IMR-90 (cell line): ENCODE data around the gene NKAIN2. TPM values are rescaled to one million over a fixed set of nuclear protein-coding genes. Genes with fewer than 3 reads are reported as not detected.

Experiments used
- ATAC-seq: fragments of 200-7000 bp; cut with Tn5 transposase; 2 replicates; pipeline ENCODE4 v1.9.1; 2020; ENCODE audit warnings: low read depth, mild to moderate bottlenecking, moderate library complexity
- BruUV-seq: library from RNA; stranded (reverse); fragments of 400-500 nt; replicated peaks from 2 replicates; lab custom pipeline; 2021; lab: Mats Ljungman, UMichigan
- CTCF ChIA-PET: fragments of 300-600 bp; formaldehyde crosslinking; extraction: SDS; loops from one replicate; lab custom pipeline; 2021; ENCODE audit warnings: antibody characterized with exemption; lab: Yijun Ruan, JAX
- POLR2A ChIA-PET: fragments of 300-600 bp; sonication (Branson Sonifier 250); formaldehyde crosslinking; loops from one replicate; lab custom pipeline; 2022; ENCODE audit warnings: antibody characterized with exemption; ENCODE audit not compliant: unreplicated experiment; lab: Charles Lee
- DNase-seq: peaks from one replicate; pipeline ENCODE4 v3.0.0; 2013
- H2AFZ ChIP-seq: replicated peaks from 2 replicates; pipeline ENCODE3; 2013; ENCODE audit warnings: low read length, mild to moderate bottlenecking; ENCODE audit not compliant: poor library complexity
- H2AK5ac ChIP-seq: 2 replicates; pipeline ENCODE4 v1.6.1; 2013; ENCODE audit warnings: low read depth, low read length, inconsistent platforms
- H2AK9ac ChIP-seq: replicated peaks from 2 replicates; pipeline ENCODE3; 2013; ENCODE audit warnings: mild to moderate bottlenecking, low read depth, low read length, moderate library complexity; ENCODE audit not compliant: poor library complexity
- H2BK120ac ChIP-seq: 2 replicates; pipeline ENCODE4 v1.6.1; 2013; ENCODE audit warnings: low read depth, low read length, inconsistent platforms
- H2BK15ac ChIP-seq: 3 replicates; pipeline ENCODE4 v1.6.1; 2013; ENCODE audit warnings: low read depth, low read length, inconsistent platforms
- H2BK20ac ChIP-seq: 2 replicates; pipeline ENCODE4 v1.6.1; 2013; ENCODE audit warnings: low read depth, mild to moderate bottlenecking, inconsistent platforms, low read length, moderate library complexity
- H2BK5ac ChIP-seq: 2 replicates; pipeline ENCODE4 v1.6.1; 2013; ENCODE audit warnings: mild to moderate bottlenecking, low read depth, low read length, inconsistent platforms; ENCODE audit not compliant: poor library complexity, severe bottlenecking
- H3K14ac ChIP-seq: replicated peaks from 2 replicates; pipeline ENCODE4 v1.6.1; 2013; ENCODE audit warnings: low read depth, low read length, inconsistent platforms
- H3K18ac ChIP-seq: 2 replicates; pipeline ENCODE4 v1.6.1; 2013; ENCODE audit warnings: low read depth, low read length, control low read depth
- H3K23ac ChIP-seq: 2 replicates; pipeline ENCODE4 v1.6.1; 2013; ENCODE audit warnings: low read depth, low read length, inconsistent platforms
- H3K27ac ChIP-seq: 2 replicates; pipeline ENCODE4 v1.5.1; 2013; ENCODE audit warnings: mild to moderate bottlenecking, control low read depth, low read length; ENCODE audit not compliant: insufficient read depth
- H3K27me3 ChIP-seq: 2 replicates; pipeline ENCODE4 v1.6.1; 2013; ENCODE audit warnings: low read length; ENCODE audit not compliant: control insufficient read depth, insufficient read depth
- H3K36me3 ChIP-seq: 2 replicates; pipeline ENCODE4 v1.6.1; 2013; ENCODE audit warnings: low read length, mixed read lengths; ENCODE audit not compliant: control insufficient read depth, insufficient read depth
- H3K4ac ChIP-seq: 2 replicates; pipeline ENCODE4 v1.6.1; 2013; ENCODE audit warnings: low read depth, low read length, inconsistent platforms
- H3K4me1 ChIP-seq: 2 replicates; pipeline ENCODE4 v1.6.1; 2013; ENCODE audit warnings: low read length, mixed read lengths; ENCODE audit not compliant: control insufficient read depth, insufficient read depth
- H3K4me2 ChIP-seq: 2 replicates; pipeline ENCODE4 v1.6.1; 2013; ENCODE audit warnings: low read depth, mild to moderate bottlenecking, control low read depth, low read length, moderate library complexity
- H3K4me3 ChIP-seq: 2 replicates; pipeline ENCODE4 v1.5.1; 2013; ENCODE audit warnings: low read depth, mild to moderate bottlenecking, control low read depth, low read length, moderate library complexity; ENCODE audit not compliant: insufficient read depth
- H3K56ac ChIP-seq: 2 replicates; pipeline ENCODE4 v1.6.1; 2013; ENCODE audit warnings: low read length, inconsistent platforms; ENCODE audit not compliant: insufficient read depth; ENCODE audit errors: extremely low read depth
- H3K79me1 ChIP-seq, 2 experiments: 2 replicates each; pipeline ENCODE4 v1.6.1; 2013; ENCODE audit warnings: low read length in 2 of 2, inconsistent platforms in 1 of 2, low read depth in 1 of 2
- H3K9ac ChIP-seq: 2 replicates; pipeline ENCODE4 v1.6.1; 2013; ENCODE audit warnings: low read depth, low read length, control low read depth
- H3K9me1 ChIP-seq: 2 replicates; pipeline ENCODE4 v1.6.1; 2013; ENCODE audit warnings: low read length, inconsistent platforms; ENCODE audit not compliant: insufficient read depth
- H3K9me3 ChIP-seq: 2 replicates; pipeline ENCODE4 v1.6.1; 2013; ENCODE audit warnings: low read length; ENCODE audit not compliant: control insufficient read depth, insufficient read depth
- H4K20me1 ChIP-seq: 2 replicates; pipeline ENCODE4 v1.6.1; 2013; ENCODE audit warnings: low read length, inconsistent platforms; ENCODE audit not compliant: insufficient read depth
- H4K5ac ChIP-seq: 2 replicates; pipeline ENCODE4 v1.6.1; 2013; ENCODE audit warnings: mild to moderate bottlenecking, low read depth, low read length, control low read depth
- H4K8ac ChIP-seq, 2 experiments: 2 replicates each; pipeline ENCODE4 v1.6.1; 2013; ENCODE audit warnings: low read depth in 2 of 2, low read length in 2 of 2, control low read depth in 1 of 2, inconsistent platforms in 1 of 2
- H4K91ac ChIP-seq: 2 replicates; pipeline ENCODE4 v1.6.1; 2013; ENCODE audit warnings: low read depth, low read length, inconsistent platforms; ENCODE audit not compliant: insufficient read depth
- ELK1 ChIP-seq: fragments of 150-350 bp; IDR thresholded peaks from 2 replicates; pipeline ENCODE4 v1.6.1; 2016; ENCODE audit warnings: low read depth, mild to moderate bottlenecking, low read length, moderate library complexity, borderline replicate concordance
- MAZ ChIP-seq: IDR thresholded peaks from 2 replicates; pipeline ENCODE4 v1.6.1; 2012; ENCODE audit warnings: low read depth, mild to moderate bottlenecking, low read length, improper control_type of control experiment, moderate library complexity, borderline replicate concordance
- RAD21 ChIP-seq: IDR thresholded peaks from 2 replicates; pipeline ENCODE4 v1.6.1; 2012; ENCODE audit warnings: low read length, improper control_type of control experiment
- RFX5 ChIP-seq: IDR thresholded peaks from 2 replicates; pipeline ENCODE4 v1.8.0; 2012; ENCODE audit warnings: low read depth, mild to moderate bottlenecking, low read length, moderate library complexity
- SMC3 ChIP-seq: fragments of 150-350 bp; IDR thresholded peaks from 2 replicates; pipeline ENCODE4 v1.6.1; 2016; ENCODE audit warnings: low read depth, mild to moderate bottlenecking, antibody characterized with exemption, low read length, moderate library complexity
- WGBS, 2 experiments: methylation state at CpG; one replicate each; pipeline versions ENCODE4 v1.1.5 to v1.1.7; 2013; ENCODE audit warnings: missing lambda C conversion rate in 2 of 2; ENCODE audit not compliant: insufficient read length in 1 of 2; ENCODE audit errors: extremely low coverage in 2 of 2; 5-methylcytosine and 5-hydroxymethylcytosine counted together
- dilution Hi-C: fragments of 300-500 bp; cut with HindIII; formaldehyde crosslinking; loops from one replicate; pipeline ENCODE4 v1.14.3; 2018; ENCODE audit warnings: low sequenced_read_pairs; ENCODE audit not compliant: unreplicated experiment
- in situ Hi-C: fragments of 300-500 bp; cut with MboI; formaldehyde crosslinking; loops from 3 replicates; pipeline ENCODE4 v1.14.3; 2019; ENCODE audit warnings: low sequenced_read_pairs, inconsistent platforms, mixed read lengths
- intact Hi-C: fragments of 100-400 bp; cut with micrococcal nuclease; formaldehyde crosslinking; loops from 2 replicates; pipeline ENCODE4 v1.10.0; 2022
- polyA plus RNA-seq, 3 experiments: library from polyadenylated mRNA; depleted of rRNA; stranded (reverse); fragments of >200 nt; gene quantifications; 2 replicates each; pipeline ENCODE4 v1.2.3, GENCODE V29; 2012; ENCODE audit warnings: low replicate concordance in 1 of 3
- total RNA-seq: library from RNA; depleted of rRNA; stranded (reverse); fragments of >200 nt; gene quantifications from 2 replicates; pipeline ENCODE4 v1.2.3, GENCODE V29; 2012

Gene NKAIN2
- total and polyA plus RNA-seq, 2 of the 4 experiments (the other 2 are of a cell fraction), result not detected

GRCh38 chr6:124765280-124765679 is 961.6 kb downstream of the NKAIN2 start:
- BruUV-seq, result no TSS peak
- WGBS, 2 experiments, result no CpG with 5 or more reads among the region's 1 CpG
- no peak overlapping the region for H2BK20ac ChIP-seq
- no peaks in the 10 kb centered on the region for H3K36me3 ChIP-seq
- no peak overlapping the region for H3K4me3 ChIP-seq
- no peak overlapping the region for H3K23ac ChIP-seq
- no peak overlapping the region for H2AK5ac ChIP-seq
- H2AFZ ChIP-seq, result no peak overlapping the region
- dilution Hi-C loops, result no loop called here
- H2AK9ac ChIP-seq, result no peak overlapping the region
- H2BK15ac ChIP-seq, result no peak overlapping the region
- H4K5ac ChIP-seq, result no peak overlapping the region
- H3K4me1 ChIP-seq, result no peaks in the 10 kb centered on the region
- H3K18ac ChIP-seq, result no peak overlapping the region
- DNase-seq (no peak), ATAC-seq (no peak)
- no peak overlapping the region for H3K4me2 ChIP-seq
- no peak overlapping the region for H2BK120ac ChIP-seq
- H4K20me1 ChIP-seq, result no peaks in the 10 kb centered on the region
- no peak overlapping the region for H3K14ac ChIP-seq
- H3K27me3 ChIP-seq, result no peaks in the 10 kb centered on the region
- no peaks in the 10 kb centered on the region for H3K79me1 ChIP-seq
- no peaks in the 10 kb centered on the region for H3K9me1 ChIP-seq
- POLR2A ChIA-PET, result no interaction called here
- no peak overlapping the region for H4K91ac ChIP-seq
- CTCF ChIA-PET, result no interaction called here
- in situ Hi-C loops, result no loop called here
- H3K9me3 ChIP-seq, result no peaks in the 10 kb centered on the region
- no peak overlapping the region for H3K4ac ChIP-seq
- no peak overlapping the region for H4K8ac ChIP-seq
- intact Hi-C loops, result no loop called here
- H3K56ac ChIP-seq, result no peak overlapping the region
- TF ChIP-seq SMC3 (no peak), ELK1 (no peak), RAD21 (no peak), RFX5 (no peak), MAZ (no peak)
- H3K9ac ChIP-seq, result no peak overlapping the region
- no peak overlapping the region for H3K27ac ChIP-seq
- H2BK5ac ChIP-seq, result no peak overlapping the region
